ENCODE data around the gene CEP128. TPM values are rescaled to one million over a fixed set of nuclear protein-coding genes. Genes with fewer than 3 reads are reported as not detected.

CEP128 gene
- total and polyA plus RNA-seq, 2 experiments from 2014 or later, result 7.3 to 14.3 TPM

DNA sequence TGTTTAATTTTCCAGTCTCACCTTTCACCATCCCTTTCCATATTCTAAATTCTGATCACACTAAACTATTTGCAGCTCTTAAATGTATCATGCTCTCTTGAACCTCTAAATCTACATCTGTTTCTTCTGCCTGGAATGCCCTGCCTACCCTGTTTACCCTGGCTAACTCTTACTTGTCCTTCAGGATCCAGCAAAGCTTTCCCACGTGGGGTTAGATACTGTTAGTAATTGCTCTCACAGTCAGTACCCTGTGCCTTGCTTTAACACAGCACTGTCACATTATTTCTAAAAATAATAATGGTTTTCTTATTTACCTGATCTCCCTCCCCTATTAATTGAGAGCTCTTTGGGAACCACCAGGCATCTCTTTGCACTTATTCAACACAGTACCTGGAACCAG lies 333.0 kb downstream of the CEP128 start:
- TF ChIP-seq, protein P1, sequence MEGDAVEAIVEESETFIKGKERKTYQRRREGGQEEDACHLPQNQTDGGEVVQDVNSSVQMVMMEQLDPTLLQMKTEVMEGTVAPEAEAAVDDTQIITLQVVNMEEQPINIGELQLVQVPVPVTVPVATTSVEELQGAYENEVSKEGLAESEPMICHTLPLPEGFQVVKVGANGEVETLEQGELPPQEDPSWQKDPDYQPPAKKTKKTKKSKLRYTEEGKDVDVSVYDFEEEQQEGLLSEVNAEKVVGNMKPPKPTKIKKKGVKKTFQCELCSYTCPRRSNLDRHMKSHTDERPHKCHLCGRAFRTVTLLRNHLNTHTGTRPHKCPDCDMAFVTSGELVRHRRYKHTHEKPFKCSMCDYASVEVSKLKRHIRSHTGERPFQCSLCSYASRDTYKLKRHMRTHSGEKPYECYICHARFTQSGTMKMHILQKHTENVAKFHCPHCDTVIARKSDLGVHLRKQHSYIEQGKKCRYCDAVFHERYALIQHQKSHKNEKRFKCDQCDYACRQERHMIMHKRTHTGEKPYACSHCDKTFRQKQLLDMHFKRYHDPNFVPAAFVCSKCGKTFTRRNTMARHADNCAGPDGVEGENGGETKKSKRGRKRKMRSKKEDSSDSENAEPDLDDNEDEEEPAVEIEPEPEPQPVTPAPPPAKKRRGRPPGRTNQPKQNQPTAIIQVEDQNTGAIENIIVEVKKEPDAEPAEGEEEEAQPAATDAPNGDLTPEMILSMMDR (IDR thresholded peaks at IDR 0.05; ENCODE audit: low read depth, low read length), result no peak
- Histone ChIP-seq H3K36me3 (no peaks in the 10 kb centered on the region), H3K27me3 (no peaks in the 10 kb centered on the region), H3K4me1 (ENCODE audit: low read depth) (peaks cover 13% of the 10 kb centered on the region), H3K4me3 (no peak overlapping the region), H3K27ac (no peak overlapping the region), H3K9me3 (ENCODE audit: low read depth) (no peaks in the 10 kb centered on the region)
- DNase-seq (ENCODE audit: low read depth in 1 of 2, low spot score in 1 of 2), result no peak

DNA sequence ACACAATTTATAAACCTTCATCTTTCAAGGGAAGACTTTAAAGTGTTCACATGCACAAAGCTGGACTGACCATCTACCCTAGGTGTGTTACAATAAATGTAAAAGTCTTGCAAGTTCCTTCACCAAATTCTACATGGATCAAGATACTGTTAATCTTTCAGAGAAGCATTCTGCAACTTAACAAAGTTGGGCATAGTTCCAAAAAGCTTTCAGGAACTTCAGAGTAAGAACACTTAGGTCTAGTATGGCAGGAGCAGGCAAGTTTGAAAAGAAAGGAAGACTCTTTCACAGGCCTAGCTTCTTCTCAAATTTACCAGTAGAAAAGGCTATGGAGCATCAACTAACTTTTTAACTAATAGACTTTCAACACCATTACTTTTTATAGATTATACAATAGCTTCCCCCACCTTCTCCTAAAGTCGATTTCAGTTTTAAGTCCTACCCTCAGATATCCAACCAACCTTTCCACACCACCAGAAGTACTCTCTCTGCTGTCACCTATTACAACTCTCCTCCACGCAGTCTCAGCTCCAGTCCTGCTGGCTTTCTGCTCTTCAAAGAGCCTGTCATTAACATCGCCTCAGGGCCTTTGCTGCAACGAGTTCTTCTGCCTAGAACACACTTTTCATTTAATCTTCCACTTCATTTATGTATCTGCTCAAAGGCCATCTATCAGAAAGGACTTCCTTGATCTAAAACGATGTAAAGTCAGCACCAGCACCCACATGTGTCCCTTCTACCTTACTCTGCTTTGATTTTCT lies 333.9 kb downstream of the CEP128 start:
- H3K27me3 ChIP-seq, result no peaks in the 10 kb centered on the region
- H3K36me3 ChIP-seq, result no peaks in the 10 kb centered on the region
- no peaks in the 10 kb centered on the region for H3K9me3 ChIP-seq (ENCODE audit: low read depth)
- no peak overlapping the region for H3K4me3 ChIP-seq
- H3K27ac ChIP-seq, result peak overlapping the region; percentile 48
- TF ChIP-seq, protein P1 (IDR thresholded peaks at IDR 0.05; ENCODE audit: low read depth, low read length), result no peak
- peaks cover 13% of the 10 kb centered on the region for H3K4me1 ChIP-seq (ENCODE audit: low read depth)
- peak; percentile 70 to 78 for DNase-seq (ENCODE audit: low read depth in 1 of 2, low spot score in 1 of 2)

DNA sequence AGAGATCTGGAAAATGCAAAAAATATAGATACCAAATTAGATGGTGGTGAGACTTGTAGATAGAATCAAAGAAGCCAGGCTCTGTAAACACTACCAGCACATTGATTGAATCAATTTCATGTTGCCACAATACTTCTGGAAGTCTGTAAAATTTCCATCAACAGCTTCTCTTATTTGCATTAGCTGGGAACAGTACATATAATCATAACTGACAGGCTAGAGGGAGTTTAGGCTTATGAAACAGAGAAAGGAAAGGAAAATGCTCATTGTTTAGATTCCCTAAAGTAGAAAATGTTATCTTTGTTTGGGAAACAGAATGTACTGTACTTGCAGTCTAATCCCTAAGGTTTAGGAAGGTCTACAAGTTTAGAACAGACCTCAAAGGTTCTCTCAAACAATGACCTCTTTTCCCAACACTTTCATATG lies 335.2 kb downstream of the CEP128 start:
- H3K27ac ChIP-seq, result no peak overlapping the region
- H3K4me3 ChIP-seq, result no peak overlapping the region
- peak in 1 of 2 donors; percentile 77 for DNase-seq (ENCODE audit: low read depth in 1 of 2, low spot score in 1 of 2)
- no peaks in the 10 kb centered on the region for H3K27me3 ChIP-seq
- peaks cover 13% of the 10 kb centered on the region for H3K4me1 ChIP-seq (ENCODE audit: low read depth)
- H3K36me3 ChIP-seq, result no peaks in the 10 kb centered on the region
- TF ChIP-seq, protein P1 (IDR thresholded peaks at IDR 0.05; ENCODE audit: low read depth, low read length), result no peak
- no peaks in the 10 kb centered on the region for H3K9me3 ChIP-seq (ENCODE audit: low read depth)

DNA sequence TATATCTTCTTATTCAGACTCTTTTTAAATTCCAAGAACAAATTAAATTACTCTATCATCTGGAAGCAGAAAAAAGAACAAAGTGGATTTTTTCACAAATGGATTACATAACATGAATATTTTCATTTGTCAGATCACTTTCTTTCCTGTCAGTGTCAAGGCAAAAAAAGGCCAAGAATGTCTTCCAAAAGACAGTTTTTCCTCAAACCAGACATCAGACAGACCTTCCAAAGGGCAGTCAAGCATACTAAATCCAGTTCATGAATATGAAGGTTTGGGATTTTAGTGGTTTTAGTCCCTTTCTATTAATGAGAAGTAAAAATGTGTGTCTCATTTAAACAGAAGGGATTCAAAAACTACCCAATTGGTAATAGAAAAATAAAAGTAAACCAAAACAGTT lies 336.0 kb downstream of the CEP128 start:
- H3K4me3 ChIP-seq, result no peak overlapping the region
- peaks cover 13% of the 10 kb centered on the region for H3K4me1 ChIP-seq (ENCODE audit: low read depth)
- H3K27ac ChIP-seq, result no peak overlapping the region
- peak in 1 of 2 donors; percentile 28 for DNase-seq (ENCODE audit: low read depth in 1 of 2, low spot score in 1 of 2)
- H3K27me3 ChIP-seq, result no peaks in the 10 kb centered on the region
- no peaks in the 10 kb centered on the region for H3K36me3 ChIP-seq
- TF ChIP-seq, protein P1 (IDR thresholded peaks at IDR 0.05; ENCODE audit: low read depth, low read length), result no peak
- H3K9me3 ChIP-seq (ENCODE audit: low read depth), result no peaks in the 10 kb centered on the region

DNA sequence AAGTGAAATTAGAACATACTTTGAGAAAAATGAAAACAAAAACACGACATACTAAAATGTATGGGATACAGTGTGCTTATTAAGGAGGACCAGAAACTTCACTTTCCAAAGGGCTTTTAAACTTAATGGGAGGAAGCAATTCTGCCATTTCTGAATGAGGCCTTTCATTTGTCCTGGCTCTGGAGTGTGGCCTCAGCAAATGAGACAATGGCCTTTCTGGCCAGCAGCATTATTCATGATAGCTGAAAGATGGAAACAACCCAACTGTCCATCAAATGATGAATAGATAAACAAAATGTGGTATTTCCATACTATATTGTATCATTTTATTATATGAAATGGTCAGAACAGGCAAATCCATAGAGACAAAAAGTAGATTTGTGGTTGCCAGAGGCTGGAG lies 338.6 kb downstream of the CEP128 start:
- H3K27me3 ChIP-seq, result no peaks in the 10 kb centered on the region
- TF ChIP-seq, protein P1 (IDR thresholded peaks at IDR 0.05; ENCODE audit: low read depth, low read length), result no peak
- DNase-seq (ENCODE audit: low read depth in 1 of 2, low spot score in 1 of 2), result no peak
- H3K36me3 ChIP-seq, result no peaks in the 10 kb centered on the region
- no peaks in the 10 kb centered on the region for H3K9me3 ChIP-seq (ENCODE audit: low read depth)
- no peak overlapping the region for H3K4me3 ChIP-seq
- H3K4me1 ChIP-seq (ENCODE audit: low read depth), result peaks cover 13% of the 10 kb centered on the region
- H3K27ac ChIP-seq, result no peak overlapping the region
